A549 (cell line): ENCODE results near the gene SRPK2. TPM values are rescaled to one million over a fixed set of nuclear protein-coding genes. Genes with fewer than 3 reads are reported as not detected.

Source experiments
- ATAC-seq, 2 experiments: fragments of 200-7000 bp in 1 of 2; fragments of >200 bp in 1 of 2; cut with Nextera tagmentation in 1 of 2; cut with Tn5 transposase in 1 of 2; 3 replicates each; pipeline versions ENCODE4 v1.8.0 to v1.9.1; 2018 to 2020; ENCODE audit warnings: mild to moderate bottlenecking in 1 of 2, moderate library complexity in 1 of 2
- CTCF ChIA-PET: fragments of 300-600 bp; sonication (Branson Sonifier 250); formaldehyde crosslinking; extraction: SDS; loops from one replicate; lab custom pipeline; 2021; ENCODE audit warnings: antibody characterized with exemption, inconsistent platforms; lab: Yijun Ruan, JAX
- POLR2A ChIA-PET: fragments of 350-600 bp; formaldehyde crosslinking; extraction: SDS; loops from one replicate; lab custom pipeline; 2021; ENCODE audit warnings: antibody characterized with exemption, inconsistent platforms; lab: Yijun Ruan, JAX
- DNase-seq, 2 experiments: peaks; one replicate each; pipeline versions ENCODE4 v3.0.0 to v3.0.0-alpha.2; 2011 to 2016; ENCODE audit warnings: low read depth in 1 of 2, low spot score in 1 of 2
- FAIRE-seq: peaks from 2 replicates; lab custom pipeline; 2011; peaks lifted over from hg19 to GRCh38; lab: Jason Lieb, UNC
- H3K27ac ChIP-seq, 2 experiments: fragments of >200 bp; sonication (Bioruptor Twin); formaldehyde crosslinking; 3 replicates each; pipeline ENCODE4 v1.5.1; 2016 to 2017
- H3K4me1 ChIP-seq: fragments of >200 bp; sonication (Bioruptor Twin); formaldehyde crosslinking; 3 replicates; pipeline ENCODE4 v1.6.1; 2016
- H3K4me2 ChIP-seq: fragments of >200 bp; sonication (Bioruptor Twin); formaldehyde crosslinking; 3 replicates; pipeline ENCODE4 v1.6.1; 2016
- H3K4me3 ChIP-seq: fragments of >200 bp; sonication (Bioruptor Twin); formaldehyde crosslinking; 3 replicates; pipeline ENCODE4 v1.5.1; 2016
- H3K9me3 ChIP-seq: fragments of >200 bp; sonication (Bioruptor Twin); formaldehyde crosslinking; 3 replicates; pipeline ENCODE4 v1.6.1; 2016
- BHLHE40 ChIP-seq: IDR thresholded peaks from 2 replicates; pipeline ENCODE4 v1.6.1; 2012; ENCODE audit warnings: low read depth, low read length, inconsistent platforms
- CBX2 ChIP-seq: fragments of 200-600 bp; sonication (generic); IDR thresholded peaks from 2 replicates; pipeline ENCODE4 v1.6.1; 2016; ENCODE audit warnings: low read depth, mild to moderate bottlenecking, borderline replicate concordance
- E2F6 ChIP-seq: IDR thresholded peaks from 2 replicates; pipeline ENCODE4 v1.6.1; 2012; ENCODE audit warnings: low read depth, borderline replicate concordance
- EHMT2 ChIP-seq: fragments of 200-600 bp; sonication (generic); IDR thresholded peaks from 2 replicates; pipeline ENCODE4 v1.6.1; 2016; ENCODE audit warnings: antibody characterized with exemption, low read depth, mild to moderate bottlenecking, moderate library complexity
- ELK1 ChIP-seq: fragments of 150-350 bp; IDR thresholded peaks from 2 replicates; pipeline ENCODE4 v1.6.1; 2014; ENCODE audit warnings: low read depth, mild to moderate bottlenecking, low read length
- ESRRA ChIP-seq: fragments of 150-350 bp; IDR thresholded peaks from 2 replicates; pipeline ENCODE4 v1.6.1; 2014; ENCODE audit warnings: mild to moderate bottlenecking, low read length, borderline replicate concordance
- FOSL2 ChIP-seq, 2 experiments: fragments of 450-650 bp in 1 of 2; fragments of >200 bp in 1 of 2; sonication (Bioruptor Twin) in 1 of 2; formaldehyde crosslinking; IDR thresholded peaks; 2 replicates each; pipeline versions ENCODE4 v1.5.0 to v1.6.1; 2016 to 2020; ENCODE audit warnings: mild to moderate bottlenecking in 1 of 2, moderate library complexity in 1 of 2
- HES2 ChIP-seq: fragments of >200 bp; sonication (Bioruptor Twin); formaldehyde crosslinking; IDR thresholded peaks from 2 replicates; pipeline ENCODE4 v1.6.1; 2016
- HOXA7 ChIP-seq: fragments of 250-450 bp; sonication (Bioruptor Pico); IDR thresholded peaks from 2 replicates; pipeline ENCODE4 v1.5.0; 2020; ENCODE audit warnings: mild to moderate bottlenecking, moderate library complexity
- JUN ChIP-seq, 2 experiments: fragments of >200 bp; sonication (Bioruptor Twin); formaldehyde crosslinking; IDR thresholded peaks; 2 replicates in 1 of 2; 3 replicates in 1 of 2; pipeline ENCODE4 v1.6.1; 2016 to 2017
- NPAS2 ChIP-seq: fragments of 250-450 bp; sonication (Bioruptor Pico); IDR thresholded peaks from 2 replicates; pipeline ENCODE4 v1.8.0; 2022; ENCODE audit warnings: mild to moderate bottlenecking, moderate library complexity, borderline replicate concordance
- NR3C1 ChIP-seq: fragments of >200 bp; sonication (Bioruptor Twin); formaldehyde crosslinking; IDR thresholded peaks from 3 replicates; pipeline ENCODE4 v1.6.1; 2017
- PBX3 ChIP-seq: IDR thresholded peaks from 2 replicates; pipeline ENCODE4 v1.6.1; 2012
- PHF8 ChIP-seq: fragments of 200-600 bp; sonication (generic); IDR thresholded peaks from 2 replicates; pipeline ENCODE4 v1.6.1; 2016; ENCODE audit warnings: low read depth, mild to moderate bottlenecking, antibody characterized with exemption, moderate library complexity, borderline replicate concordance
- POLR2A ChIP-seq: IDR thresholded peaks from 2 replicates; pipeline ENCODE4 v1.6.1; 2012; ENCODE audit warnings: mild to moderate bottlenecking, low read length
- POLR2AphosphoS2 ChIP-seq: conservative IDR thresholded peaks from 2 replicates; pipeline ENCODE4 v1.6.1; 2012; ENCODE audit warnings: low read length, improper control_type of control experiment, inconsistent platforms
- RARB ChIP-seq: fragments of 250-450 bp; sonication (Bioruptor Pico); IDR thresholded peaks from 2 replicates; pipeline ENCODE4 v1.8.0; 2021; ENCODE audit warnings: mild to moderate bottlenecking, moderate library complexity
- REST ChIP-seq: fragments of 200-600 bp; sonication (generic); IDR thresholded peaks from 2 replicates; pipeline ENCODE4 v1.6.1; 2016; ENCODE audit warnings: antibody characterized with exemption, mild to moderate bottlenecking, moderate library complexity
- RFX5 ChIP-seq: fragments of 450-650 bp; IDR thresholded peaks from 2 replicates; pipeline ENCODE4 v1.7.1; 2014; ENCODE audit warnings: antibody characterized with exemption, mild to moderate bottlenecking, moderate library complexity
- RNF2 ChIP-seq: fragments of 200-600 bp; sonication (generic); IDR thresholded peaks from 2 replicates; pipeline ENCODE4 v1.6.1; 2016; ENCODE audit warnings: low read depth, mild to moderate bottlenecking, antibody characterized with exemption, moderate library complexity, borderline replicate concordance
- TFCP2L1 ChIP-seq: fragments of 250-450 bp; sonication (Bioruptor Pico); IDR thresholded peaks from 2 replicates; pipeline ENCODE4 v1.5.0; 2021; ENCODE audit warnings: mild to moderate bottlenecking
- TP53 ChIP-seq: fragments of 250-450 bp; sonication (Bioruptor Pico); IDR thresholded peaks from 2 replicates; pipeline ENCODE4 v1.5.0; 2021; ENCODE audit warnings: mild to moderate bottlenecking, moderate library complexity
- ZFP36 ChIP-seq: fragments of 450-650 bp; IDR thresholded peaks from 2 replicates; pipeline ENCODE4 v1.6.1; 2014; ENCODE audit warnings: borderline replicate concordance; ENCODE audit not compliant: partially characterized antibody
- ZSCAN20 ChIP-seq: fragments of 250-450 bp; sonication (Bioruptor Pico); IDR thresholded peaks from 2 replicates; pipeline ENCODE4 v1.8.0; 2022; ENCODE audit warnings: mild to moderate bottlenecking, moderate library complexity
- polyA plus RNA-seq, 4 experiments: library from polyadenylated mRNA; depleted of rRNA in 3 of 4; stranded (reverse); fragments of >200 nt; fragmentation: RNase III in 1 of 4; extraction: RNeasy Plus Mini Kit Qiagen cat#74134 plus additional on column Dnase treatment in 1 of 4; gene quantifications; 2 replicates in 3 of 4; 3 replicates in 1 of 4; pipeline ENCODE4 v1.2.3, GENCODE V29; 2011 to 2017

Gene SRPK2
- polyA plus RNA-seq, 2 of the 4 experiments (the other 2 are of a cell fraction), result 23.0 to 30.9 TPM

GRCh38 chr7:105249216-105249615 is 139.5 kb downstream of the SRPK2 start:
- DNase-seq (no peak), FAIRE-seq (no peak), ATAC-seq (no peak)
- no peaks in the 10 kb centered on the region; the same call in 2 of the 3 replicates for H3K4me1 ChIP-seq
- CTCF ChIA-PET, result interaction anchor here (1.0 to 1.4 kb wide), 2 partner anchors 20 to 28 kb away, joined by 3 to 5 read pairs; no protein-coding TSS in a partner anchor
- POLR2A ChIA-PET, result interaction anchor here (1.0 kb wide), 1 partner anchor 12 kb away, joined by 3 read pairs; no protein-coding TSS in a partner anchor
- no peak overlapping the region for H3K4me3 ChIP-seq
- H3K4me2 ChIP-seq, result no peak overlapping the region
- no peak for TF ChIP-seq TP53
- TF ChIP-seq NR3C1, result no peak
- TF ChIP-seq JUN (IDR thresholded peaks at IDR 0.05), result no peak
- no peak for TF ChIP-seq RNF2
- TF ChIP-seq CBX2, result no peak
- TF ChIP-seq HOXA7 (CRISPR knock-in tag), result no peak
- TF ChIP-seq TFCP2L1, result no peak
- no peak for TF ChIP-seq ZFP36
- no peak for TF ChIP-seq PBX3
- TF ChIP-seq POLR2A, result no peak
- TF ChIP-seq E2F6, result no peak
- TF ChIP-seq ZSCAN20 (CRISPR knock-in tag), result no peak
- TF ChIP-seq PHF8, result no peak
- no peak for TF ChIP-seq RFX5
- no peak for TF ChIP-seq NPAS2 (CRISPR knock-in tag)
- TF ChIP-seq POLR2AphosphoS2, result no peak
- no peak for TF ChIP-seq HES2
- TF ChIP-seq RARB (CRISPR knock-in tag), result no peak
- TF ChIP-seq FOSL2 (IDR thresholded peaks at IDR 0.05), result no peak
- TF ChIP-seq FOSL2 (CRISPR knock-in tag; IDR thresholded peaks at IDR 0.05), result no peak
- H3K9me3 ChIP-seq, result no peaks in the 10 kb centered on the region
- no peak overlapping the region for H3K27ac ChIP-seq

- no peak for FAIRE-seq
- Histone ChIP-seq H3K27ac (no peak overlapping the region), H3K4me2 (no peak overlapping the region), H3K9me3 (no peaks in the 10 kb centered on the region), H3K4me1 (no peaks in the 10 kb centered on the region; the same call in 2 of the 3 replicates), H3K4me3 (no peak overlapping the region)
- TF ChIP-seq PHF8, result no peak
- no peak for TF ChIP-seq ELK1
- TF ChIP-seq ESRRA, result no peak
- TF ChIP-seq REST, result no peak
- no peak for TF ChIP-seq RFX5
- TF ChIP-seq BHLHE40, result no peak
- no peak for TF ChIP-seq EHMT2
- no peak for DNase-seq
- ChIA-PET POLR2A (no interaction called here), CTCF (no interaction called here)
- no peak for ATAC-seq
Measured at GRCh38 chr7:105246679-105247078, 142.0 kb downstream of the SRPK2 start.
